ENCODE data around the gene B4GALT1.

- TF ChIP-seq, protein P1, sequence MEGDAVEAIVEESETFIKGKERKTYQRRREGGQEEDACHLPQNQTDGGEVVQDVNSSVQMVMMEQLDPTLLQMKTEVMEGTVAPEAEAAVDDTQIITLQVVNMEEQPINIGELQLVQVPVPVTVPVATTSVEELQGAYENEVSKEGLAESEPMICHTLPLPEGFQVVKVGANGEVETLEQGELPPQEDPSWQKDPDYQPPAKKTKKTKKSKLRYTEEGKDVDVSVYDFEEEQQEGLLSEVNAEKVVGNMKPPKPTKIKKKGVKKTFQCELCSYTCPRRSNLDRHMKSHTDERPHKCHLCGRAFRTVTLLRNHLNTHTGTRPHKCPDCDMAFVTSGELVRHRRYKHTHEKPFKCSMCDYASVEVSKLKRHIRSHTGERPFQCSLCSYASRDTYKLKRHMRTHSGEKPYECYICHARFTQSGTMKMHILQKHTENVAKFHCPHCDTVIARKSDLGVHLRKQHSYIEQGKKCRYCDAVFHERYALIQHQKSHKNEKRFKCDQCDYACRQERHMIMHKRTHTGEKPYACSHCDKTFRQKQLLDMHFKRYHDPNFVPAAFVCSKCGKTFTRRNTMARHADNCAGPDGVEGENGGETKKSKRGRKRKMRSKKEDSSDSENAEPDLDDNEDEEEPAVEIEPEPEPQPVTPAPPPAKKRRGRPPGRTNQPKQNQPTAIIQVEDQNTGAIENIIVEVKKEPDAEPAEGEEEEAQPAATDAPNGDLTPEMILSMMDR (IDR thresholded peaks at IDR 0.05), result no peak
- no peak for TF ChIP-seq POLR2AphosphoS5 (IDR thresholded peaks at IDR 0.05)
- no peak for TF ChIP-seq POLR2A (IDR thresholded peaks at IDR 0.05)
- no peak for TF ChIP-seq EP300 (IDR thresholded peaks at IDR 0.05)
These were observed 21.6 kb upstream of the B4GALT1 start for GRCh38 chr9:33188711-33189110.
